SK-N-SH (cell line): Measurements from ENCODE around the gene ATP1A4. TPM values are rescaled to one million over a fixed set of nuclear protein-coding genes. Genes with fewer than 3 reads are reported as not detected.

Experiments
- CTCF ChIA-PET: fragments of 300-600, 350-600 bp; formaldehyde crosslinking; extraction: SDS; loops from one replicate; lab custom pipeline; 2021; lab: Yijun Ruan, JAX
- POLR2A ChIA-PET: fragments of 350-600 bp; sonication (Branson Sonifier 250); formaldehyde crosslinking; extraction: SDS; loops from one replicate; lab custom pipeline; 2020; ENCODE audit warnings: antibody characterized with exemption, inconsistent platforms; lab: Yijun Ruan, JAX
- DNase-seq: peaks from one replicate; pipeline ENCODE4 v3.0.0; 2012
- H2AFZ ChIP-seq: fragments of 200-600 bp; sonication (generic); 2 replicates; pipeline ENCODE4 v1.8.1; 2016; ENCODE audit warnings: antibody characterized with exemption, mild to moderate bottlenecking, low read depth
- H3F3A ChIP-seq: fragments of 200-600 bp; sonication (generic); replicated peaks from 2 replicates; pipeline ENCODE3; 2016; ENCODE audit warnings: antibody characterized with exemption, mild to moderate bottlenecking; ENCODE audit not compliant: insufficient read depth
- H3K27ac ChIP-seq, 2 experiments: fragments of 200-500 bp in 1 of 2; fragments of 200-600 bp in 1 of 2; sonication (Bioruptor generic) in 1 of 2; sonication (generic), shearing (Covaris generic) in 1 of 2; 2 replicates each; pipeline versions ENCODE4 v1.5.1 to v1.6.1; 2014 to 2016; ENCODE audit warnings: low read depth in 2 of 2, inconsistent platforms in 1 of 2, low read length in 1 of 2, mild to moderate bottlenecking in 1 of 2, mixed read lengths in 1 of 2
- H3K27me3 ChIP-seq: fragments of 200-600 bp; sonication (generic), shearing (Covaris generic); 2 replicates; pipeline ENCODE4 v1.6.1; 2016; ENCODE audit warnings: mixed run types; ENCODE audit not compliant: insufficient read depth
- H3K36me3 ChIP-seq, 2 experiments: fragments of 200-500 bp in 1 of 2; fragments of 200-600 bp in 1 of 2; sonication (Bioruptor generic) in 1 of 2; sonication (generic) in 1 of 2; replicated peaks in 1 of 2; 2 replicates each; pipeline versions ENCODE3 to v1.5.1; 2014 to 2016; ENCODE audit warnings: low read length in 1 of 2, mild to moderate bottlenecking in 1 of 2; ENCODE audit not compliant: insufficient read depth in 2 of 2, control insufficient read depth in 1 of 2
- H3K4me1 ChIP-seq, 2 experiments: fragments of 200-500 bp in 1 of 2; fragments of 200-600 bp in 1 of 2; sonication (Bioruptor generic) in 1 of 2; sonication (generic), shearing (Covaris generic) in 1 of 2; 2 replicates each; pipeline versions ENCODE4 v1.5.1 to v1.6.1; 2014 to 2016; ENCODE audit warnings: low read depth in 1 of 2, low read length in 1 of 2, mixed run types in 1 of 2; ENCODE audit not compliant: insufficient read depth in 2 of 2, control insufficient read depth in 1 of 2
- H3K4me2 ChIP-seq: fragments of 200-600 bp; sonication (generic), shearing (Covaris generic); 2 replicates; pipeline ENCODE4 v1.6.1; 2017; ENCODE audit warnings: mixed run types
- H3K4me3 ChIP-seq, 2 experiments: fragments of 200-500 bp in 1 of 2; fragments of 200-600 bp in 1 of 2; sonication (Bioruptor generic) in 1 of 2; sonication (generic), shearing (Covaris generic) in 1 of 2; 2 replicates each; pipeline versions ENCODE4 v1.5.1 to v1.8.1; 2014 to 2016; ENCODE audit warnings: low read depth in 2 of 2, inconsistent platforms in 1 of 2, low read length in 1 of 2, mild to moderate bottlenecking in 1 of 2, mixed read lengths in 1 of 2, moderate library complexity in 1 of 2
- H3K79me2 ChIP-seq: fragments of 200-600 bp; sonication (generic); 2 replicates; pipeline ENCODE4 v1.8.1; 2017; ENCODE audit warnings: mild to moderate bottlenecking; ENCODE audit not compliant: insufficient read depth
- H3K9ac ChIP-seq: fragments of 200-600 bp; sonication (generic); 2 replicates; pipeline ENCODE4 v1.6.1; 2017; ENCODE audit warnings: mixed run types
- H3K9me2 ChIP-seq: fragments of 200-600 bp; sonication (generic); 2 replicates; pipeline ENCODE4 v1.6.1; 2017; ENCODE audit warnings: mixed run types
- H3K9me3 ChIP-seq: fragments of 200-600 bp; sonication (generic); 2 replicates; pipeline ENCODE4 v1.6.1; 2017; ENCODE audit warnings: mixed run types, mild to moderate bottlenecking, moderate library complexity
- H4K20me1 ChIP-seq: fragments of 200-600 bp; sonication (generic); 2 replicates; pipeline ENCODE4 v1.6.1; 2017; ENCODE audit warnings: mild to moderate bottlenecking, mixed run types; ENCODE audit not compliant: insufficient read depth
- ELF1 ChIP-seq: IDR thresholded peaks from 2 replicates; pipeline ENCODE4 v1.4.0; 2012
- FOXJ3 ChIP-seq: sonication (generic); formaldehyde crosslinking; IDR thresholded peaks from 2 replicates; pipeline ENCODE4 v1.5.1; 2020; ENCODE audit warnings: mild to moderate bottlenecking, missing genetic modification reagents
- JUND ChIP-seq: IDR thresholded peaks from 2 replicates; pipeline ENCODE4 v1.4.0; 2012
- MAX ChIP-seq: IDR thresholded peaks from 2 replicates; pipeline ENCODE4 v1.4.0; 2012; ENCODE audit warnings: low read depth
- POLR2AphosphoS5 ChIP-seq: IDR thresholded peaks from 2 replicates; pipeline ENCODE4 v1.6.1; 2012; ENCODE audit warnings: low read depth, low read length
- RCOR1 ChIP-seq: fragments of 150-350 bp; IDR thresholded peaks from 2 replicates; pipeline ENCODE4 v1.6.1; 2017; ENCODE audit warnings: antibody characterized with exemption, low read length
- RXRA ChIP-seq: IDR thresholded peaks from 2 replicates; pipeline ENCODE4 v1.4.0; 2012; ENCODE audit warnings: low read depth, mild to moderate bottlenecking, borderline replicate concordance
- SIN3A ChIP-seq: IDR thresholded peaks from 2 replicates; pipeline ENCODE4 v1.6.1; 2012; ENCODE audit warnings: low read depth, mild to moderate bottlenecking, low read length, moderate library complexity, borderline replicate concordance
- TAF1 ChIP-seq: IDR thresholded peaks from 2 replicates; pipeline ENCODE4 v1.6.1; 2012; ENCODE audit warnings: low read depth, mild to moderate bottlenecking, low read length, moderate library complexity, borderline replicate concordance
- TCF12 ChIP-seq: IDR thresholded peaks from 2 replicates; pipeline ENCODE4 v1.4.0; 2012
- TEAD4 ChIP-seq: IDR thresholded peaks from 2 replicates; pipeline ENCODE4 v1.4.0; 2012; ENCODE audit warnings: mild to moderate bottlenecking, borderline replicate concordance; ENCODE audit not compliant: insufficient read depth
- USF2 ChIP-seq: fragments of 150-350 bp; IDR thresholded peaks from 2 replicates; pipeline ENCODE4 v1.6.1; 2017; ENCODE audit warnings: antibody characterized with exemption, low read length, low read depth, borderline replicate concordance
- ZBTB33 ChIP-seq: IDR thresholded peaks from 2 replicates; pipeline ENCODE4 v1.4.0; 2012; ENCODE audit warnings: low read depth, borderline replicate concordance
- WGBS: methylation state at CpG from one replicate; pipeline ENCODE4 v1.1.6; 2017; ENCODE audit warnings: low lambda C conversion rate; 5-methylcytosine and 5-hydroxymethylcytosine counted together
- polyA plus RNA-seq, 3 experiments: library from polyadenylated mRNA; depleted of rRNA; stranded (reverse); fragments of >200 nt; gene quantifications; 2 replicates each; pipeline ENCODE4 v1.2.3, GENCODE V29; 2012

The ATP1A4 gene
- polyA plus RNA-seq, 1 of the 3 experiments (the other 2 are of a cell fraction), result not detected

- ChIA-PET CTCF (interaction anchor here (1.2 to 2.3 kb wide), 4 partner anchors 29 to 162 kb away, joined by 3 to 11 read pairs (median 6); no protein-coding TSS in a partner anchor), POLR2A (no interaction called here)
- no peaks in the 10 kb centered on the region for H3F3A ChIP-seq
- no peak for DNase-seq
- H3K9ac ChIP-seq, result no peak overlapping the region
- WGBS, result 63% methylated on average over 3 of the region's 3 CpGs
- H3K9me3 ChIP-seq, result no peaks in the 10 kb centered on the region
- H3K79me2 ChIP-seq, result no peaks in the 10 kb centered on the region
- H3K4me1 ChIP-seq, result peaks cover 0 to 8% of the 10 kb centered on the region in 2 experiments; a peak in 1 of 4 replicates
- H3K27ac ChIP-seq, result no peak overlapping the region
- no peak overlapping the region for H2AFZ ChIP-seq
- TF ChIP-seq RCOR1, result no peak
- TF ChIP-seq RXRA, result no peak
- no peak for TF ChIP-seq TEAD4
- TF ChIP-seq SIN3A, result no peak
- TF ChIP-seq ELF1, result no peak
- TF ChIP-seq TCF12, result no peak
- H3K4me2 ChIP-seq, result no peak overlapping the region
- no peak overlapping the region for H3K4me3 ChIP-seq
- 0 out of 2 replicates have a peak, but pooled peaks cover 4% of the 10 kb centered on the region for H3K27me3 ChIP-seq
- no peaks in the 10 kb centered on the region for H3K9me2 ChIP-seq
- no peaks in the 10 kb centered on the region for H4K20me1 ChIP-seq
- H3K36me3 ChIP-seq, result no peaks in the 10 kb centered on the region
Observed at GRCh38 chr1:160129558-160129957, 21.8 kb upstream of the ATP1A4 start.

- H3K4me1 ChIP-seq, result peaks cover 0 to 8% of the 10 kb centered on the region in 2 experiments; a peak in 1 of 4 replicates
- no peak overlapping the region for H3K9ac ChIP-seq
- no peak for TF ChIP-seq FOXJ3 (CRISPR knock-in tag)
- TF ChIP-seq USF2, result no peak
- no peak for TF ChIP-seq SIN3A
- no peak for TF ChIP-seq JUND
- TF ChIP-seq ZBTB33, result no peak
- TF ChIP-seq TAF1, result no peak
- no peak for TF ChIP-seq POLR2AphosphoS5
- no peak for TF ChIP-seq MAX
- no peak for TF ChIP-seq TEAD4
- no peak for TF ChIP-seq RCOR1
- no peaks in the 10 kb centered on the region for H3K9me2 ChIP-seq
- CTCF ChIA-PET, result interaction anchor here (1.2 to 2.3 kb wide), 5 partner anchors 29 to 161 kb away, joined by 3 to 11 read pairs (median 3); no protein-coding TSS in a partner anchor
- H3K36me3 ChIP-seq, result no peaks in the 10 kb centered on the region
- POLR2A ChIA-PET, result no interaction called here
- H3F3A ChIP-seq, result no peaks in the 10 kb centered on the region
- 42% methylated on average over 8 of the region's 11 CpGs for WGBS
- no peaks in the 10 kb centered on the region for H3K79me2 ChIP-seq
- H3K4me3 ChIP-seq, result no peak overlapping the region
- no peak overlapping the region for H3K4me2 ChIP-seq
- no peak for DNase-seq
- H3K27me3 ChIP-seq, result 0 out of 2 replicates have a peak, but pooled peaks cover 4% of the 10 kb centered on the region
- H3K27ac ChIP-seq, result no peak overlapping the region
- no peaks in the 10 kb centered on the region for H4K20me1 ChIP-seq
- no peak overlapping the region for H2AFZ ChIP-seq
- no peaks in the 10 kb centered on the region for H3K9me3 ChIP-seq
Observed at GRCh38 chr1:160129966-160130365, 21.4 kb upstream of the ATP1A4 start.
